ENCODE results near the gene ATP5PO.
"Not testable (repeated sequence)": the region's sequence is repeated elsewhere in the genome, so short reads cannot be mapped to it uniquely, and the experiment has no call there.

The ATP5PO gene

GRCh38 chr21:33865996-33866575 is 49.5 kb downstream of the ATP5PO start:
- no peak for DNase-seq

GRCh38 chr21:33865176-33865575 is 50.4 kb downstream of the ATP5PO start:
- no peak for DNase-seq

- no peak for DNase-seq
Measured at GRCh38 chr21:33864150-33864549, 51.5 kb downstream of the ATP5PO start.

- DNase-seq, result not testable (repeated sequence)
Measured at GRCh38 chr21:33863191-33863590, 52.4 kb downstream of the ATP5PO start.

GRCh38 chr21:33861125-33861524 is 54.5 kb downstream of the ATP5PO start:
- DNase-seq, result no peak

GRCh38 chr21:33860332-33860879 is 55.2 kb downstream of the ATP5PO start:
- no peak for DNase-seq

- DNase-seq, result no peak
Measured at GRCh38 chr21:33859373-33860102, 56.1 kb downstream of the ATP5PO start.

GRCh38 chr21:33858667-33859372 is 56.8 kb downstream of the ATP5PO start:
- DNase-seq, result no peak

- no peak for DNase-seq
Measured at GRCh38 chr21:33857846-33858666, 57.5 kb downstream of the ATP5PO start.

DNA sequence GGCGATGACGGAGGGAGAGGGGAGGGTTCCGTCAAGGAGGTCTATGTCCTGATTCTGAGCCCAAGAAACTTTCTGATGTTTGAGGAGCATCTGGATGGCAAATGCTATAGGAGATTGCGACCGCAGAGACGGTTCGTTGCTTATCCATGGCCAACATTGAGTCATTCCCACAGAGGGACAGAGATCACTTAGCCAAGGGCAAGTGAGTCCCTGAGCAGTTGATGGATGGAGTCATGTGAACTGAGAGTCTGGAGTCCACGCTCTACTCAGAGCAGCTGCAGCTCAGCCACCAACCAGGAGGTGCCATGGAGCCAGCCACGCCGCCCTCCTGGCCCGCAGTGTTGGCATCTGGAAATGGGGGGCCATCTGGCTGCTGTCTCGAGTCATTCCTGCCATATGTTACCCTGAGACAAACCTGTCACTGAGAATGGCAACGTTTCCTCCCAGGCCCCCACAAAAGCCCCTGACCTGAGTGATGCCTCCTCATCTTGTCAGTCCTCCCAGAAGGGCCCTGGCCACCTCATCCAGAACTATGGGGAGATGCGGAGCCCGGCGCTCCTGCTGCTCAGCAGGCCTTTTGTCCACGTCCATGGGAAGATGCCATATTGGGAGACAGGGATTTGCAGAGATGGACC is 58.6 kb downstream of the ATP5PO start:
- no peak for DNase-seq

GRCh38 chr21:33855190-33855589 is 60.4 kb downstream of the ATP5PO start:
- no peak for DNase-seq

- DNase-seq, result no peak
Measured at GRCh38 chr21:33854604-33855003, 61.0 kb downstream of the ATP5PO start.

Measured in NCI-H2081 treated with DMSO at 0.1 percent for 48 hours (cell line).